Islet precursor cell (in vitro differentiated cells): ENCODE results near the gene SH3TC2.

Experiments used
- DNase-seq: peaks from one replicate; pipeline ENCODE4 v3.0.0-alpha.2; 2018

The SH3TC2 gene

GRCh38 chr5:148996270-148996669 lies 66.6 kb downstream of the SH3TC2 start:
- DNase-seq: no peak

GRCh38 chr5:148995791-148996190 lies 67.1 kb downstream of the SH3TC2 start:
- DNase-seq: no peak

- no peak for DNase-seq
Observed at GRCh38 chr5:148993283-148993936, 69.5 kb downstream of the SH3TC2 start.

- no peak for DNase-seq
Observed at GRCh38 chr5:148992265-148992664, 70.6 kb downstream of the SH3TC2 start.

GRCh38 chr5:148991566-148991965 lies 71.3 kb downstream of the SH3TC2 start:
- DNase-seq: no peak

GRCh38 chr5:148990817-148991216 lies 72.0 kb downstream of the SH3TC2 start:
- no peak for DNase-seq

- DNase-seq: no peak
Observed at GRCh38 chr5:148989567-148989966, 73.3 kb downstream of the SH3TC2 start.

- peak; percentile 64 for DNase-seq
Observed at GRCh38 chr5:148988328-148988727, 74.5 kb downstream of the SH3TC2 start.

- DNase-seq: no peak
Observed at GRCh38 chr5:148986636-148987035, 76.2 kb downstream of the SH3TC2 start.

- peak; percentile 90 for DNase-seq
Observed at GRCh38 chr5:148984345-148984744, 78.5 kb downstream of the SH3TC2 start.

GRCh38 chr5:148981353-148981752 lies 81.5 kb downstream of the SH3TC2 start:
- DNase-seq: peak; percentile 79

GRCh38 chr5:148980731-148981130 lies 82.1 kb downstream of the SH3TC2 start:
- DNase-seq: peak; percentile 34

GRCh38 chr5:148979083-148979723 lies 83.7 kb downstream of the SH3TC2 start:
- DNase-seq: peak; percentile 63

- peak; percentile 58 for DNase-seq
Observed at GRCh38 chr5:148978370-148979082, 84.3 kb downstream of the SH3TC2 start.

GRCh38 chr5:148976569-148977381 lies 86.1 kb downstream of the SH3TC2 start:
- DNase-seq: peak; percentile 90

- DNase-seq: peak; percentile 5
Observed at GRCh38 chr5:148974642-148975327, 88.1 kb downstream of the SH3TC2 start.

- no peak for DNase-seq
Observed at GRCh38 chr5:148973455-148973854, 89.4 kb downstream of the SH3TC2 start.

- peak; percentile 81 for DNase-seq
Observed at GRCh38 chr5:148972974-148973374, 89.9 kb downstream of the SH3TC2 start.

- DNase-seq: no peak
Observed at GRCh38 chr5:148972396-148972795, 90.5 kb downstream of the SH3TC2 start.

GRCh38 chr5:148970876-148971275 lies 92.0 kb downstream of the SH3TC2 start:
- DNase-seq: peak; percentile 6

- DNase-seq: peak; percentile 50
Observed at GRCh38 chr5:148970228-148970627, 92.6 kb downstream of the SH3TC2 start.

GRCh38 chr5:148969291-148969690 lies 93.6 kb downstream of the SH3TC2 start:
- DNase-seq: no peak

- no peak for DNase-seq
Observed at GRCh38 chr5:148968311-148968710, 94.6 kb downstream of the SH3TC2 start.
